ENCODE data around the gene FAM163A. TPM values are rescaled to one million over a fixed set of nuclear protein-coding genes. Genes with fewer than 3 reads are reported as not detected.

Gene FAM163A
- total RNA-seq, 4 donors from 2014 or later: 0.21 TPM; not detected in 3

- Histone ChIP-seq H3K27me3 (no peaks in the 10 kb centered on the region), H3K27ac (no peak overlapping the region), H3K9me3 (no peaks in the 10 kb centered on the region), H3K4me1 (no peaks in the 10 kb centered on the region), H3K36me3 (no peaks in the 10 kb centered on the region), H3K4me3 (no peak overlapping the region)
- intact Hi-C loops (cut with DNase I; ENCODE audit: low total_unique reads): no loop called here
- no peak for TF ChIP-seq POLR2A (IDR thresholded peaks at IDR 0.05)
- no peak for TF ChIP-seq CTCF (IDR thresholded peaks at IDR 0.05)
- no peak for DNase-seq
Measured at GRCh38 chr1:179779645-179780272, 36.7 kb downstream of the FAM163A start.

GRCh38 chr1:179781962-179782361 is 38.9 kb downstream of the FAM163A start:
- Histone ChIP-seq H3K27me3 (no peaks in the 10 kb centered on the region), H3K4me3 (no peak overlapping the region), H3K4me1 (no peaks in the 10 kb centered on the region), H3K9me3 (no peaks in the 10 kb centered on the region), H3K27ac (no peak overlapping the region), H3K36me3 (no peaks in the 10 kb centered on the region)
- TF ChIP-seq POLR2A (IDR thresholded peaks at IDR 0.05) (no peak), CTCF (IDR thresholded peaks at IDR 0.05) (no peak)
- intact Hi-C loops (cut with DNase I; ENCODE audit: low total_unique reads): no loop called here
- DNase-seq: peak; percentile 30 to 51

- Histone ChIP-seq H3K27me3 (no peaks in the 10 kb centered on the region), H3K27ac (no peak overlapping the region), H3K36me3 (no peaks in the 10 kb centered on the region), H3K4me3 (no peak overlapping the region), H3K9me3 (no peaks in the 10 kb centered on the region), H3K4me1 (no peaks in the 10 kb centered on the region)
- intact Hi-C loops (cut with DNase I; ENCODE audit: low total_unique reads): no loop called here
- TF ChIP-seq CTCF (IDR thresholded peaks at IDR 0.05) (no peak), POLR2A (IDR thresholded peaks at IDR 0.05) (no peak)
- DNase-seq: no peak
Measured at GRCh38 chr1:179785031-179785431, 41.9 kb downstream of the FAM163A start.

GRCh38 chr1:179785728-179786127 is 42.6 kb downstream of the FAM163A start:
- intact Hi-C loops (cut with DNase I; ENCODE audit: low total_unique reads): no loop called here
- no peak overlapping the region for H3K27ac ChIP-seq
- H3K4me3 ChIP-seq: no peak overlapping the region
- H3K36me3 ChIP-seq: no peaks in the 10 kb centered on the region
- no peaks in the 10 kb centered on the region for H3K4me1 ChIP-seq
- H3K9me3 ChIP-seq: no peaks in the 10 kb centered on the region
- TF ChIP-seq CTCF (IDR thresholded peaks at IDR 0.05): no peak
- no peak for TF ChIP-seq POLR2A (IDR thresholded peaks at IDR 0.05)
- DNase-seq: no peak
- H3K27me3 ChIP-seq: no peaks in the 10 kb centered on the region

- Histone ChIP-seq H3K9me3 (no peaks in the 10 kb centered on the region), H3K27me3 (no peaks in the 10 kb centered on the region), H3K36me3 (no peaks in the 10 kb centered on the region), H3K4me3 (no peak overlapping the region), H3K27ac (no peak overlapping the region), H3K4me1 (no peaks in the 10 kb centered on the region)
- intact Hi-C loops (cut with DNase I; ENCODE audit: low total_unique reads): no loop called here
- TF ChIP-seq CTCF (IDR thresholded peaks at IDR 0.05) (no peak), POLR2A (IDR thresholded peaks at IDR 0.05) (no peak)
- DNase-seq: no peak
Measured at GRCh38 chr1:179786815-179787685, 44.0 kb downstream of the FAM163A start.

Measured in uterus (tissue), 4 donors.